ENCODE results near the gene MT2A. TPM values are rescaled to one million over a fixed set of nuclear protein-coding genes. Genes with fewer than 3 reads are reported as not detected.
A peak's percentile ranks its signal among the peaks of the same experiment; 100 is the strongest.

The MT2A gene
- total and polyA plus RNA-seq, 2 donors from 2014 or later, result 315 to 507 TPM

- peak in 1 of 5 donors; percentile 72 for DNase-seq
- intact Hi-C loops (cut with DNase I), result no loop called here
- FAIRE-seq, result no peak
Measured at GRCh38 chr16:56611281-56611833, 3.0 kb downstream of the MT2A start.

GRCh38 chr16:56613706-56614105, 5.3 kb downstream of the MT2A start:
- intact Hi-C loops (cut with DNase I), result no loop called here

More at GRCh38 chr16:56611281-56611833, 3.0 kb downstream of the MT2A start:
- peak overlapping the region; percentile 84 to 92 for H3K27ac ChIP-seq (ENCODE audit: low read depth in 2 of 2, low read length in 2 of 2)
- peak overlapping the region in 2 of 3 donors; percentile 5 to 42 for H3K9ac ChIP-seq (ENCODE audit: low read length in 3 of 3)
- no peaks in the 10 kb centered on the region for H3K9me3 ChIP-seq (ENCODE audit: control insufficient read depth in 2 of 3, insufficient read depth in 1 of 3, low read length in 3 of 3)
- no peak for TF ChIP-seq CTCF (IDR thresholded peaks at IDR 0.05; ENCODE audit: borderline replicate concordance, extremely low read depth, insufficient read depth)
- H3K36me3 ChIP-seq (ENCODE audit: control insufficient read depth in 2 of 3, insufficient read depth in 3 of 3, low read length in 3 of 3), result no peaks in the 10 kb centered on the region
- H3K27me3 ChIP-seq (ENCODE audit: control insufficient read depth, insufficient read depth, low read length), result no peaks in the 10 kb centered on the region
- H3K4me1 ChIP-seq (ENCODE audit: control insufficient read depth in 2 of 3, insufficient read depth in 2 of 3, low read depth in 1 of 3, low read length in 3 of 3), result peaks cover 0 to 32% (median 15%) of the 10 kb centered on the region in 3 donors
- H3K4me3 ChIP-seq (ENCODE audit: low read length in 3 of 3), result peak overlapping the region in 2 of 3 donors; percentile 22 to 92

GRCh38 chr16:56614549-56614991, 6.2 kb downstream of the MT2A start:
- H3K36me3 ChIP-seq (ENCODE audit: control insufficient read depth in 2 of 3, insufficient read depth in 3 of 3, low read length in 3 of 3), result no peaks in the 10 kb centered on the region
- no peak overlapping the region for H3K27ac ChIP-seq (ENCODE audit: low read depth in 2 of 2, low read length in 2 of 2)
- no peak for FAIRE-seq
- peaks cover 9% of the 10 kb centered on the region for H3K27me3 ChIP-seq (ENCODE audit: control insufficient read depth, insufficient read depth, low read length)
- no peak overlapping the region for H3K9ac ChIP-seq (ENCODE audit: low read length in 3 of 3)
- H3K9me3 ChIP-seq (ENCODE audit: control insufficient read depth in 2 of 3, insufficient read depth in 1 of 3, low read length in 3 of 3), result no peaks in the 10 kb centered on the region
- intact Hi-C loops (cut with DNase I), result no loop called here
- H3K4me1 ChIP-seq (ENCODE audit: control insufficient read depth in 2 of 3, insufficient read depth in 2 of 3, low read depth in 1 of 3, low read length in 3 of 3), result peaks cover 0 to 31% (median 7%) of the 10 kb centered on the region in 3 donors
- TF ChIP-seq CTCF (IDR thresholded peaks at IDR 0.05; ENCODE audit: borderline replicate concordance, extremely low read depth, insufficient read depth), result no peak
- H3K4me3 ChIP-seq (ENCODE audit: low read length in 3 of 3), result no peak overlapping the region
- DNase-seq, result no peak

More at GRCh38 chr16:56613706-56614105, 5.3 kb downstream of the MT2A start:
- Histone ChIP-seq H3K9ac (ENCODE audit: low read length in 3 of 3) (no peak overlapping the region), H3K4me1 (ENCODE audit: control insufficient read depth in 2 of 3, insufficient read depth in 2 of 3, low read depth in 1 of 3, low read length in 3 of 3) (peaks cover 0 to 31% (median 7%) of the 10 kb centered on the region in 3 donors), H3K27ac (ENCODE audit: low read depth in 2 of 2, low read length in 2 of 2) (peak overlapping the region in 1 of 2 donors; percentile 2), H3K4me3 (ENCODE audit: low read length in 3 of 3) (no peak overlapping the region), H3K27me3 (ENCODE audit: control insufficient read depth, insufficient read depth, low read length) (peaks cover 6% of the 10 kb centered on the region), H3K9me3 (ENCODE audit: control insufficient read depth in 2 of 3, insufficient read depth in 1 of 3, low read length in 3 of 3) (no peaks in the 10 kb centered on the region), H3K36me3 (ENCODE audit: control insufficient read depth in 2 of 3, insufficient read depth in 3 of 3, low read length in 3 of 3) (no peaks in the 10 kb centered on the region)
- DNase-seq, result no peak
- no peak for TF ChIP-seq CTCF (IDR thresholded peaks at IDR 0.05; ENCODE audit: borderline replicate concordance, extremely low read depth, insufficient read depth)
- no peak for FAIRE-seq

All from kidney (tissue), 14 donors.